ENCODE results near the gene SLC11A1.

DNA sequence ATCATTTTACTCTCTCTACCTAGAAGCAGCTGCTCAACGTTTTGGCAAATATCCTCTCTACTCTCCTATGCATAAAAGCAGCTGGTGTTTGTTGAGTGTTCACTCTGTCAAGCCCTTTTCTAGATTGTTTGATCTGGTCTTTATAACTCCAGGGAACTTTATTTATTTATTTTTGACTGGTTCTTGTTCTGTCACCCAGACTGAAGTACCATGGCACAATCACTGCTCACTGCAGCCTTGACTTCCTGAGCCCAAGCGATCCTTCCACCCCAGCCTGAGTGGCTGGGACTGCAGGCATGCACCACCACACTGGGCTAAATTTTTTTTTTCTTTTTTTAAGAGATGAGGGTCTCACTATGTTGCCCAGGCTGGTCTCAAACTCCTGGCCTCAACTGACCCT lies 12.7 kb upstream of the SLC11A1 start:
- no peak for TF ChIP-seq POLR2A (IDR thresholded peaks at IDR 0.05)
- TF ChIP-seq, protein P1, sequence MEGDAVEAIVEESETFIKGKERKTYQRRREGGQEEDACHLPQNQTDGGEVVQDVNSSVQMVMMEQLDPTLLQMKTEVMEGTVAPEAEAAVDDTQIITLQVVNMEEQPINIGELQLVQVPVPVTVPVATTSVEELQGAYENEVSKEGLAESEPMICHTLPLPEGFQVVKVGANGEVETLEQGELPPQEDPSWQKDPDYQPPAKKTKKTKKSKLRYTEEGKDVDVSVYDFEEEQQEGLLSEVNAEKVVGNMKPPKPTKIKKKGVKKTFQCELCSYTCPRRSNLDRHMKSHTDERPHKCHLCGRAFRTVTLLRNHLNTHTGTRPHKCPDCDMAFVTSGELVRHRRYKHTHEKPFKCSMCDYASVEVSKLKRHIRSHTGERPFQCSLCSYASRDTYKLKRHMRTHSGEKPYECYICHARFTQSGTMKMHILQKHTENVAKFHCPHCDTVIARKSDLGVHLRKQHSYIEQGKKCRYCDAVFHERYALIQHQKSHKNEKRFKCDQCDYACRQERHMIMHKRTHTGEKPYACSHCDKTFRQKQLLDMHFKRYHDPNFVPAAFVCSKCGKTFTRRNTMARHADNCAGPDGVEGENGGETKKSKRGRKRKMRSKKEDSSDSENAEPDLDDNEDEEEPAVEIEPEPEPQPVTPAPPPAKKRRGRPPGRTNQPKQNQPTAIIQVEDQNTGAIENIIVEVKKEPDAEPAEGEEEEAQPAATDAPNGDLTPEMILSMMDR (IDR thresholded peaks at IDR 0.05) = no peak
